Keratinocyte (primary cell): ENCODE results near the gene RHCG. TPM values are rescaled to one million over a fixed set of nuclear protein-coding genes. Genes with fewer than 3 reads are reported as not detected.

Experiments used
- DNase-seq: peaks from one replicate; pipeline ENCODE4 v3.0.0-alpha.2; 2011; ENCODE audit warnings: low read depth, missing footprints, low spot score
- FAIRE-seq: peaks from 2 replicates; lab custom pipeline; 2011; peaks lifted over from hg19 to GRCh38; lab: Jason Lieb, UNC
- H2AFZ ChIP-seq: 2 replicates; pipeline ENCODE4 v1.6.0; 2012; ENCODE audit warnings: low read length, control low read depth, inconsistent platforms; ENCODE audit not compliant: control insufficient read depth
- H3K27ac ChIP-seq: 2 replicates; pipeline ENCODE4 v1.5.1; 2011; ENCODE audit warnings: low read length; ENCODE audit not compliant: control insufficient read depth, insufficient read depth
- H3K27me3 ChIP-seq: 3 replicates; pipeline ENCODE4 v1.6.0; 2011; ENCODE audit warnings: low read length; ENCODE audit not compliant: control insufficient read depth, insufficient read depth; ENCODE audit errors: extremely low read depth
- H3K36me3 ChIP-seq, 2 experiments: 2 replicates in 1 of 2; 3 replicates in 1 of 2; pipeline ENCODE4 v1.5.1; 2011; ENCODE audit warnings: low read length in 2 of 2, mild to moderate bottlenecking in 1 of 2; ENCODE audit not compliant: control insufficient read depth in 2 of 2, insufficient read depth in 2 of 2; ENCODE audit errors: extremely low read depth in 1 of 2
- H3K4me1 ChIP-seq: 3 replicates; pipeline ENCODE4 v1.5.1; 2011; ENCODE audit warnings: low read length; ENCODE audit not compliant: control insufficient read depth, insufficient read depth; ENCODE audit errors: extremely low read depth
- H3K4me2 ChIP-seq: 3 replicates; pipeline ENCODE4 v1.6.0; 2011; ENCODE audit warnings: low read depth, low read length; ENCODE audit not compliant: control insufficient read depth, insufficient read depth; ENCODE audit errors: extremely low read depth
- H3K4me3 ChIP-seq, 3 experiments: fragments of 200-600 bp in 1 of 3; sonication (generic) in 1 of 3; 2 replicates in 2 of 3; 3 replicates in 1 of 3; pipeline ENCODE4 v1.5.1; 2011 to 2016; ENCODE audit warnings: low read length in 3 of 3, mild to moderate bottlenecking in 3 of 3, control low read depth in 2 of 3, inconsistent platforms in 1 of 3, low read depth in 1 of 3, mixed read lengths in 1 of 3, mixed run types in 1 of 3, moderate library complexity in 1 of 3; ENCODE audit not compliant: control insufficient read depth in 2 of 3, insufficient read depth in 2 of 3; ENCODE audit errors: extremely low read depth in 1 of 3
- H3K79me2 ChIP-seq: 2 replicates; pipeline ENCODE4 v1.6.0; 2012; ENCODE audit warnings: low read length; ENCODE audit not compliant: control insufficient read depth, insufficient read depth
- H3K9ac ChIP-seq: 3 replicates; pipeline ENCODE4 v1.6.0; 2011; ENCODE audit warnings: low read length; ENCODE audit not compliant: control insufficient read depth, insufficient read depth; ENCODE audit errors: extremely low read depth
- H3K9me1 ChIP-seq: 3 replicates; pipeline ENCODE4 v1.6.0; 2011; ENCODE audit warnings: low read length; ENCODE audit not compliant: control insufficient read depth, insufficient read depth; ENCODE audit errors: extremely low read depth
- H3K9me3 ChIP-seq: 2 replicates; pipeline ENCODE4 v1.5.1; 2012; ENCODE audit warnings: low read depth, low read length; ENCODE audit not compliant: control insufficient read depth
- H4K20me1 ChIP-seq: 3 replicates; pipeline ENCODE4 v1.6.0; 2011; ENCODE audit warnings: low read length; ENCODE audit not compliant: control insufficient read depth, insufficient read depth; ENCODE audit errors: extremely low read depth
- EZH2 ChIP-seq: IDR thresholded peaks from one replicate; pipeline ENCODE4 v1.6.1; 2012; ENCODE audit warnings: inconsistent platforms, mild to moderate bottlenecking, low read length, moderate library complexity
- dilution Hi-C: fragments of 300-500 bp; cut with MboI; formaldehyde crosslinking; loops from one replicate; pipeline ENCODE4 v1.7.0; 2020; ENCODE audit warnings: low sequenced_read_pairs; ENCODE audit not compliant: extremely low pct_ligation_motif_present
- polyA plus RNA-seq, 5 experiments: library from polyadenylated mRNA; depleted of rRNA in 3 of 5; stranded (reverse) in 3 of 5; stranded (forward) in 1 of 5; unstranded in 1 of 5; fragments of >200 nt; gene quantifications; 1 replicate in 1 of 5; 2 replicates in 3 of 5; 3 replicates in 1 of 5; pipeline versions ENCODE4 v1.2.1 to v1.2.3, GENCODE V29; 2011 to 2012; ENCODE audit warnings: missing spikeins in 2 of 5, low read depth in 1 of 5, low replicate concordance in 1 of 5
- TF ChIP-seq, protein P1 (sequence below), 3 experiments: IDR thresholded peaks in 1 of 3; conservative IDR thresholded peaks in 1 of 3; optimal IDR thresholded peaks in 1 of 3; 2 replicates in 2 of 3; 3 replicates in 1 of 3; pipeline versions ENCODE3 to v1.5.1; 2011; ENCODE audit warnings: low read length in 3 of 3, mild to moderate bottlenecking in 3 of 3, moderate library complexity in 2 of 3, control low read depth in 1 of 3, inconsistent platforms in 1 of 3; ENCODE audit not compliant: insufficient read depth in 2 of 3; ENCODE audit errors: extremely low read depth in 1 of 3

The RHCG gene
- polyA plus RNA-seq, 1 donor (not counting 4 experiments of a cell fraction or from before 2014, with no cell fraction given), result 6.9 TPM

DNA sequence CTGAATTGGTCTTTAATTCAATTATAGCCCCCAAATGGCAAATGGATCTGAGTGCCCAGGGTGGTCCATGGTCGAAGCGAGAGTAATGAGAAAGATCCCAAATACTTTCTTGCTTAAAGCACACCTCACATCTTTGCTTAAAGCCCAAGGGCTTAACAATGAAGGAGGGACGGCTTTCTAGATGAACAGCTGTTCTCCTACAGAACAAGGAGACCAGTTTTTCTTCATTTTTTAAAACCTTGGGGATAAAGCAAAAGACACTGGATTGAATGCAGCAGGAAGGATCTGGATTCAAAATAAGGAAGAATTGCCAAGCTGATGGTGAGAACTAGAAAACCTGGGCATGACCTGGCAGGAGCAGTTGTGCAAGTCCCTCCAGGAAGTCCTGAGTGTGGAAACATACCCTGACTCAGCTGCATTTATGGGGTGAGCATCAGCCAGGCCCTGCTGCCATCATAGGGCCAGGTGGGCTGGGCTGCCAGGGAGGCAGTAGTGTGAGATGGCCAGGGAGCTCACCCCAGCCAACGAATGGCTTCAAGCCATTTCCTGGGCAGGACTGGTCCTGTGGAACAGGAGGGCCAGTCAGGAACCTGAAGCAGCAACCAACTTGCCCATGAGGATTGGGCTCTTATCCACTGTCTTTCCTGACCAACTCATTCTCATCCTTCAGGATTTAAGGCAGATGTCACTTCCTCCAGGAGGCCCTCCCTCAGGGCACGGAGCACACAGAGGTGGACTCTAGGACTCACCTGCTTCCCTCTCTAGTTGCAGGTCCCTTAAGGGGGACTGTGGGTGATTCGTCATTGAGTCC lies 18.4 kb upstream of the RHCG start:
- no peaks in the 10 kb centered on the region for H3K9me3 ChIP-seq
- H3K4me1 ChIP-seq, result peaks cover 25% of the 10 kb centered on the region
- FAIRE-seq (peak; percentile 92), DNase-seq (no peak)
- H2AFZ ChIP-seq, result no peak overlapping the region
- H3K9ac ChIP-seq, result peak overlapping the region; percentile 4
- H3K27me3 ChIP-seq, result no peaks in the 10 kb centered on the region
- no peak for TF ChIP-seq EZH2
- TF ChIP-seq, protein P1, sequence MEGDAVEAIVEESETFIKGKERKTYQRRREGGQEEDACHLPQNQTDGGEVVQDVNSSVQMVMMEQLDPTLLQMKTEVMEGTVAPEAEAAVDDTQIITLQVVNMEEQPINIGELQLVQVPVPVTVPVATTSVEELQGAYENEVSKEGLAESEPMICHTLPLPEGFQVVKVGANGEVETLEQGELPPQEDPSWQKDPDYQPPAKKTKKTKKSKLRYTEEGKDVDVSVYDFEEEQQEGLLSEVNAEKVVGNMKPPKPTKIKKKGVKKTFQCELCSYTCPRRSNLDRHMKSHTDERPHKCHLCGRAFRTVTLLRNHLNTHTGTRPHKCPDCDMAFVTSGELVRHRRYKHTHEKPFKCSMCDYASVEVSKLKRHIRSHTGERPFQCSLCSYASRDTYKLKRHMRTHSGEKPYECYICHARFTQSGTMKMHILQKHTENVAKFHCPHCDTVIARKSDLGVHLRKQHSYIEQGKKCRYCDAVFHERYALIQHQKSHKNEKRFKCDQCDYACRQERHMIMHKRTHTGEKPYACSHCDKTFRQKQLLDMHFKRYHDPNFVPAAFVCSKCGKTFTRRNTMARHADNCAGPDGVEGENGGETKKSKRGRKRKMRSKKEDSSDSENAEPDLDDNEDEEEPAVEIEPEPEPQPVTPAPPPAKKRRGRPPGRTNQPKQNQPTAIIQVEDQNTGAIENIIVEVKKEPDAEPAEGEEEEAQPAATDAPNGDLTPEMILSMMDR (optimal IDR thresholded peaks at IDR 0.05 in 1 of 3, IDR thresholded peaks at IDR 0.05 in 1 of 3, conservative IDR thresholded peaks at IDR 0.05 in 1 of 3; ENCODE audit: extremely low read depth in 1 of 3, insufficient read depth in 2 of 3, low read length in 3 of 3), result no peak
- peak overlapping the region; percentile 43 for H3K4me2 ChIP-seq
- H3K4me3 ChIP-seq, result no peak overlapping the region
- no peaks in the 10 kb centered on the region for H3K79me2 ChIP-seq
- dilution Hi-C loops, result no loop called here
- H4K20me1 ChIP-seq, result no peaks in the 10 kb centered on the region
- no peaks in the 10 kb centered on the region for H3K36me3 ChIP-seq
- H3K9me1 ChIP-seq, result no peaks in the 10 kb centered on the region
- peak overlapping the region; percentile 69 for H3K27ac ChIP-seq

GRCh38 chr15:89514186-89514585 lies 17.8 kb upstream of the RHCG start:
- TF ChIP-seq EZH2, result no peak
- no peak overlapping the region for H3K4me3 ChIP-seq
- H3K79me2 ChIP-seq, result no peaks in the 10 kb centered on the region
- FAIRE-seq (no peak), DNase-seq (no peak)
- peaks cover 25% of the 10 kb centered on the region for H3K4me1 ChIP-seq
- no peaks in the 10 kb centered on the region for H3K36me3 ChIP-seq
- H3K27me3 ChIP-seq, result no peaks in the 10 kb centered on the region
- dilution Hi-C loops, result no loop called here
- no peaks in the 10 kb centered on the region for H3K9me3 ChIP-seq
- no peaks in the 10 kb centered on the region for H4K20me1 ChIP-seq
- H3K9ac ChIP-seq, result no peak overlapping the region
- no peak overlapping the region for H2AFZ ChIP-seq
- H3K9me1 ChIP-seq, result no peaks in the 10 kb centered on the region
- peak overlapping the region; percentile 69 for H3K27ac ChIP-seq
- H3K4me2 ChIP-seq, result peak overlapping the region; percentile 43
